HG03565 (cell line): ENCODE measurements around the gene SNX10.

Experiments
- ATAC-seq: cut with Tn5 transposase; IDR thresholded peaks from one replicate; pipeline ENCODE4 v1.9.1; 2021; ENCODE audit warnings: mild to moderate bottlenecking, moderate library complexity; ENCODE audit not compliant: unreplicated experiment

The SNX10 gene

GRCh38 chr7:26295586-26295985 lies 3.9 kb downstream of the SNX10 start:
- no peak for ATAC-seq

GRCh38 chr7:26298472-26299058 lies 6.9 kb downstream of the SNX10 start:
- ATAC-seq, result no peak

GRCh38 chr7:26305090-26305868 lies 13.6 kb downstream of the SNX10 start:
- ATAC-seq, result no peak

- ATAC-seq, result no peak
These were observed 14.4 kb downstream of the SNX10 start for GRCh38 chr7:26305869-26306665.

GRCh38 chr7:26306790-26307189 lies 15.1 kb downstream of the SNX10 start:
- ATAC-seq, result no peak

- ATAC-seq, result no peak
These were observed 15.6 kb downstream of the SNX10 start for GRCh38 chr7:26307226-26307625.

- ATAC-seq, result no peak
These were observed 16.1 kb downstream of the SNX10 start for GRCh38 chr7:26307791-26308190.

GRCh38 chr7:26308551-26308950 lies 16.9 kb downstream of the SNX10 start:
- no peak for ATAC-seq

- ATAC-seq, result no peak
These were observed 17.4 kb downstream of the SNX10 start for GRCh38 chr7:26309089-26309488.

GRCh38 chr7:26311798-26312197 lies 20.1 kb downstream of the SNX10 start:
- ATAC-seq, result no peak

- ATAC-seq, result no peak
These were observed 25.5 kb downstream of the SNX10 start for GRCh38 chr7:26317211-26317610.

GRCh38 chr7:26318921-26319320 lies 27.3 kb downstream of the SNX10 start:
- no peak for ATAC-seq

GRCh38 chr7:26319636-26320035 lies 28.0 kb downstream of the SNX10 start:
- no peak for ATAC-seq

- no peak for ATAC-seq
These were observed 29.2 kb downstream of the SNX10 start for GRCh38 chr7:26320878-26321277.

- ATAC-seq, result no peak
These were observed 29.8 kb downstream of the SNX10 start for GRCh38 chr7:26321435-26321834.

- ATAC-seq, result no peak
These were observed 34.5 kb downstream of the SNX10 start for GRCh38 chr7:26326211-26326610.

GRCh38 chr7:26328498-26329390 lies 37.1 kb downstream of the SNX10 start:
- ATAC-seq, result no peak

GRCh38 chr7:26329520-26330255 lies 38.0 kb downstream of the SNX10 start:
- ATAC-seq, result no peak

GRCh38 chr7:26331113-26331512 lies 39.5 kb downstream of the SNX10 start:
- ATAC-seq, result no peak

GRCh38 chr7:26331789-26332188 lies 40.1 kb downstream of the SNX10 start:
- ATAC-seq, result no peak
